Right lobe of liver (tissue), 4 donors: Measurements from ENCODE around the gene COG3.

ENCODE experiments used
- POLR2A ChIP-seq: fragments of 450-650 bp; IDR thresholded peaks from one replicate; pipeline ENCODE4 v1.6.1; 2017; ENCODE audit warnings: antibody characterized with exemption, mild to moderate bottlenecking
- TF ChIP-seq, protein P1 (sequence below), 4 donors: fragments of 200-600 bp in 3 of 4; fragments of 450-650 bp in 1 of 4; IDR thresholded peaks; one replicate each; pipeline versions ENCODE4 v1.5.1 to v1.8.0; 2016 to 2022; ENCODE audit warnings: antibody characterized with exemption in 4 of 4, mild to moderate bottlenecking in 2 of 4
- donor health status: DM: no; HTN: no; CAD: no.
- donor health status: DM: no; HTN: no; CAD: no.
- donor health status: DM: no; HTN: yes; CAD: no.

DNA sequence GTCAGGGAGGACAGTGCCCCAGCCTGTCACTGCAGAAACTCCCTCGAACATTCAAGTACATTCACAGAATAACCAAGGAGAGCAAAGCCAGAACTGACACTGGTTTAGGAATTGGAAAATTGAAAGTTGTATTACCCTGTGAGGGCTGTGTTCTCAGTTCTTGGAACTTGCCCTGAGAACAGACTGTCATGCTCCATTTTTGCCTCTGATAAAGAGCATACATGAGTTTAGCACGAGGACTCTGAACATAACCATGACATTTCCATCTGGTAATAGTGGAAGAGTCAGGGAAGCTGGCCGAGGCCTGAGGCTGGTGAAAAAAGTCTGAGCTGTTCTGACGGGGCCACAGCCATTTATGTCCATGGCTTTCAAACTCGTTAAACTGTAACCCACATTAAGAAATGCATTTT lies 31.4 kb upstream of the COG3 start:
- TF ChIP-seq, protein P1, sequence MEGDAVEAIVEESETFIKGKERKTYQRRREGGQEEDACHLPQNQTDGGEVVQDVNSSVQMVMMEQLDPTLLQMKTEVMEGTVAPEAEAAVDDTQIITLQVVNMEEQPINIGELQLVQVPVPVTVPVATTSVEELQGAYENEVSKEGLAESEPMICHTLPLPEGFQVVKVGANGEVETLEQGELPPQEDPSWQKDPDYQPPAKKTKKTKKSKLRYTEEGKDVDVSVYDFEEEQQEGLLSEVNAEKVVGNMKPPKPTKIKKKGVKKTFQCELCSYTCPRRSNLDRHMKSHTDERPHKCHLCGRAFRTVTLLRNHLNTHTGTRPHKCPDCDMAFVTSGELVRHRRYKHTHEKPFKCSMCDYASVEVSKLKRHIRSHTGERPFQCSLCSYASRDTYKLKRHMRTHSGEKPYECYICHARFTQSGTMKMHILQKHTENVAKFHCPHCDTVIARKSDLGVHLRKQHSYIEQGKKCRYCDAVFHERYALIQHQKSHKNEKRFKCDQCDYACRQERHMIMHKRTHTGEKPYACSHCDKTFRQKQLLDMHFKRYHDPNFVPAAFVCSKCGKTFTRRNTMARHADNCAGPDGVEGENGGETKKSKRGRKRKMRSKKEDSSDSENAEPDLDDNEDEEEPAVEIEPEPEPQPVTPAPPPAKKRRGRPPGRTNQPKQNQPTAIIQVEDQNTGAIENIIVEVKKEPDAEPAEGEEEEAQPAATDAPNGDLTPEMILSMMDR (IDR thresholded peaks at IDR 0.05): no peak
- TF ChIP-seq POLR2A: peak; percentile 78
